Astrocyte of the cerebellum (primary cell): ENCODE results near the gene LINGO1.

ENCODE experiments used
- DNase-seq: peaks from one replicate; pipeline ENCODE4 v3.0.0-alpha.2; 2011; ENCODE audit warnings: low read depth
- H3K4me3 ChIP-seq: 2 replicates; pipeline ENCODE4 v1.5.1; 2011; ENCODE audit warnings: mild to moderate bottlenecking, low read depth, low read length, moderate library complexity
- in situ Hi-C: cut with HindIII; loops from 2 replicates; pipeline ENCODE4 v1.10.0; 2017; ENCODE audit warnings: low sequenced_read_pairs
- TF ChIP-seq, protein P1 (sequence below): IDR thresholded peaks from 2 replicates; pipeline ENCODE4 v1.5.1; 2012; ENCODE audit warnings: low read length, low read depth, moderate library complexity, mild to moderate bottlenecking; ENCODE audit errors: missing control alignments

Gene LINGO1

DNA sequence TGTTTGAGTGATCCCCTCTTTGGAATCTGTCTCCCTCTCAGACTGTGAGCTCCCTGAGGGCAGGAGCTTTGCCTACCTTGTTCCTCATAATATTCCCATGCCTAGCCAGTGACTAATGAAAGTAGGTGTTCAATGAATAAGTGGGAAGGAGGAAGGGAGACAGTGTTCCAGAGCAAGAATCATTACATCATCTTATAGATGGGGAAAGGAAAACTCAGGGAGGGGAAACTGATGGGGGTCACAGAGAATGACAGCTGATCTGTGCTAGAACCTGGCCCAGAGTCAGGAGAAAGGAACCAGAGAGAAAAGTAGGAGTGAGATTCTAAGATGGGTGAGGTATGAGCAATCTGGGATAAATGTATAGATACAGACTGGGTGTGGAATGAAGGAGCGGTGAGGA, 29.9 kb downstream of the LINGO1 start:
- no peak for DNase-seq
- no peak overlapping the region for H3K4me3 ChIP-seq
- TF ChIP-seq, protein P1, sequence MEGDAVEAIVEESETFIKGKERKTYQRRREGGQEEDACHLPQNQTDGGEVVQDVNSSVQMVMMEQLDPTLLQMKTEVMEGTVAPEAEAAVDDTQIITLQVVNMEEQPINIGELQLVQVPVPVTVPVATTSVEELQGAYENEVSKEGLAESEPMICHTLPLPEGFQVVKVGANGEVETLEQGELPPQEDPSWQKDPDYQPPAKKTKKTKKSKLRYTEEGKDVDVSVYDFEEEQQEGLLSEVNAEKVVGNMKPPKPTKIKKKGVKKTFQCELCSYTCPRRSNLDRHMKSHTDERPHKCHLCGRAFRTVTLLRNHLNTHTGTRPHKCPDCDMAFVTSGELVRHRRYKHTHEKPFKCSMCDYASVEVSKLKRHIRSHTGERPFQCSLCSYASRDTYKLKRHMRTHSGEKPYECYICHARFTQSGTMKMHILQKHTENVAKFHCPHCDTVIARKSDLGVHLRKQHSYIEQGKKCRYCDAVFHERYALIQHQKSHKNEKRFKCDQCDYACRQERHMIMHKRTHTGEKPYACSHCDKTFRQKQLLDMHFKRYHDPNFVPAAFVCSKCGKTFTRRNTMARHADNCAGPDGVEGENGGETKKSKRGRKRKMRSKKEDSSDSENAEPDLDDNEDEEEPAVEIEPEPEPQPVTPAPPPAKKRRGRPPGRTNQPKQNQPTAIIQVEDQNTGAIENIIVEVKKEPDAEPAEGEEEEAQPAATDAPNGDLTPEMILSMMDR, result no peak
- in situ Hi-C loops, result no loop called here

- in situ Hi-C loops, result no loop called here
- TF ChIP-seq, protein P1, result no peak
- no peak for DNase-seq
- H3K4me3 ChIP-seq, result no peak overlapping the region
Observed at GRCh38 chr15:77599899-77600298, 32.8 kb downstream of the LINGO1 start.

DNA sequence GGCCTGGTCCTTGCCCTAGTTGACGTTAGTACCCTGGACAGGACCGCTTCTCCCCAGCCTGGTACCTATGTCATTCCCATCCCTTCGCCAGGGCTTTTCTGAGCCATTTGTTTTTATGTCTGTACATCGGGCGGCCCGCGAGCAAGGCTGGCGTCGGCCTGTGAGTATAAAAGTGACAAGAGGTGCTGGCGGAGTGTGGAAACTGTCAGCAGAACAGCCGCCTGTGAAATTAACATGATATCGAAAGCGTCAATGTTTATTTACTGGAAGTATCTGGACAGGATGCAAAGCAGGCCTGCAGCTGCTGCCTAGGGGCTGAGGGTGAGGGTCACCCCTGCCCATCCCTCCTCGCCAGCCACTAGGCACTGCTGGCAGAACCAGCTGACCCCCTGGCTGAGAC, 33.4 kb downstream of the LINGO1 start:
- in situ Hi-C loops, result no loop called here
- TF ChIP-seq, protein P1, result no peak
- no peak overlapping the region for H3K4me3 ChIP-seq
- DNase-seq, result no peak

GRCh38 chr15:77598644-77599043, 34.1 kb downstream of the LINGO1 start:
- DNase-seq, result no peak
- H3K4me3 ChIP-seq, result no peak overlapping the region
- TF ChIP-seq, protein P1, result no peak
- in situ Hi-C loops, result no loop called here

GRCh38 chr15:77597804-77598453, 34.8 kb downstream of the LINGO1 start:
- DNase-seq, result no peak
- TF ChIP-seq, protein P1, result no peak
- no peak overlapping the region for H3K4me3 ChIP-seq
- in situ Hi-C loops, result no loop called here

- no peak for DNase-seq
- TF ChIP-seq, protein P1, result no peak
- in situ Hi-C loops, result no loop called here
- no peak overlapping the region for H3K4me3 ChIP-seq
Observed at GRCh38 chr15:77596821-77597803, 35.6 kb downstream of the LINGO1 start.
